Uterus (tissue), 4 donors: ENCODE data around the gene ATP5F1E. TPM values are rescaled to one million over a fixed set of nuclear protein-coding genes. Genes with fewer than 3 reads are reported as not detected.

Source experiments
- DNase-seq, 2 donors: peaks; one replicate each; pipeline ENCODE4 v3.0.0-alpha.2; 2019 to 2020
- H3K27ac ChIP-seq, 2 donors: fragments of 200-600 bp; sonication (generic); 1 replicate in 1 of 2; 2 replicates in 1 of 2; pipeline ENCODE4 v1.5.1; 2016 to 2018
- H3K27me3 ChIP-seq, 2 donors: fragments of 200-600 bp; sonication (generic); one replicate each; pipeline ENCODE4 v1.5.1; 2018 to 2019; ENCODE audit warnings: control low read depth in 1 of 2
- H3K36me3 ChIP-seq, 2 donors: fragments of 200-600 bp; sonication (generic); one replicate each; pipeline ENCODE4 v1.5.1; 2019; ENCODE audit warnings: control low read depth in 1 of 2
- H3K4me1 ChIP-seq, 2 donors: fragments of 200-600 bp; sonication (generic); one replicate each; pipeline ENCODE4 v1.5.1; 2018 to 2019; ENCODE audit warnings: control low read depth in 1 of 2
- H3K4me3 ChIP-seq, 2 donors: fragments of 200-600 bp; sonication (generic); 1 replicate in 1 of 2; 2 replicates in 1 of 2; pipeline ENCODE4 v1.5.1; 2018 to 2019; ENCODE audit warnings: mild to moderate bottlenecking in 1 of 2
- H3K9me3 ChIP-seq, 2 donors: fragments of 200-600 bp; sonication (generic); one replicate each; pipeline ENCODE4 v1.5.1; 2019; ENCODE audit warnings: control low read depth in 1 of 2
- CTCF ChIP-seq, 4 experiments: fragments of 200-600 bp in 2 of 4; fragments of 450-650 bp in 2 of 4; sonication (generic) in 2 of 4; IDR thresholded peaks; one replicate each; pipeline ENCODE4 v1.5.1; 2016 to 2019; ENCODE audit warnings: antibody characterized with exemption in 4 of 4, mild to moderate bottlenecking in 2 of 4, moderate library complexity in 1 of 4
- POLR2A ChIP-seq, 2 donors: fragments of 450-650 bp; IDR thresholded peaks; one replicate each; pipeline ENCODE4 v1.6.1; 2016; ENCODE audit warnings: antibody characterized with exemption in 2 of 2, mild to moderate bottlenecking in 1 of 2, moderate library complexity in 1 of 2
- intact Hi-C: fragments of 100-400 bp; cut with DNase I; formaldehyde crosslinking; loops from one replicate; pipeline ENCODE4 v1.15.1; 2023; ENCODE audit warnings: low total_unique reads
- total RNA-seq, 4 donors: library from RNA; depleted of rRNA in 3 of 4; stranded (reverse); fragments of >200 nt in 3 of 4; gene quantifications; one replicate each; pipeline versions ENCODE4 v1.1.0 to v1.2.4, GENCODE V29; 2014 to 2023
- donor health status: DM: yes; HTN: yes; CAD: no.

The ATP5F1E gene
- total RNA-seq, 4 donors from 2014 or later: 5.6 to 42.4 (median 21.1) TPM

- H3K4me1 ChIP-seq: no peaks in the 10 kb centered on the region
- intact Hi-C loops: no loop called here
- TF ChIP-seq POLR2A (IDR thresholded peaks at IDR 0.05) (no peak), CTCF (IDR thresholded peaks at IDR 0.05) (no peak)
- H3K4me3 ChIP-seq: no peak overlapping the region
- H3K9me3 ChIP-seq: peaks cover 0 to 7% of the 10 kb centered on the region in 2 donors
- no peak for DNase-seq
- H3K27ac ChIP-seq: no peak overlapping the region
- no peaks in the 10 kb centered on the region for H3K27me3 ChIP-seq
- H3K36me3 ChIP-seq: no peaks in the 10 kb centered on the region
Measured at GRCh38 chr20:58976061-58976730, 55.9 kb downstream of the ATP5F1E start.

Other genes with a start within 250 kb of the ATP5F1E start
- gene GNAS-AS1, start 181.4 kb downstream of the ATP5F1E start, total RNA-seq: 1 to 10 TPM in 2 of 4 donors, under 1 TPM in 1, not detected in 1; 0.77 to 3.4 (median 1.2) TPM
- 100 to 1,000 TPM; 281 to 822 (median 446) TPM for gene GNAS, start 179.6 kb downstream of the ATP5F1E start, total RNA-seq
- 10 to 100 TPM; 15.9 to 66.6 (median 41.3) TPM for gene NELFCD, start 51.1 kb downstream of the ATP5F1E start, total RNA-seq
- 100 to 1,000 TPM in 2 of 4 donors, 10 to 100 TPM in 2; 68.7 to 160 (median 109) TPM for gene CTSZ, start 25.1 kb downstream of the ATP5F1E start, total RNA-seq
- gene TUBB1, start 12.9 kb downstream of the ATP5F1E start, total RNA-seq: under 1 TPM in 2 of 4 donors, not detected in 2; 0.26 to 0.48 TPM
- 10 to 100 TPM; 13.3 to 44.3 (median 31.9) TPM for gene PRELID3B, start 10.5 kb upstream of the ATP5F1E start, total RNA-seq
- 1 to 10 TPM in 1 of 4 donors, under 1 TPM in 3; 0.21 to 3.1 (median 0.43) TPM for gene ZNF831, start 131.5 kb upstream of the ATP5F1E start, total RNA-seq